Stimulated activated naive B cell treated with anti-CD40 and anti-IgM and Interleukin-4, amounts not matched to agents 10 μg/mL and 1 μg/mL and 100 μg/mL, for 72 hours (primary cell): ENCODE measurements around the gene MARK3.
A peak's percentile ranks its signal among the peaks of the same experiment; 100 is the strongest.

ENCODE experiments used
- ATAC-seq, 2 donors: fragments of 150-1000 bp; cut with Tn5 transposase; replicated peaks; 2 replicates each; pipeline ENCODE4 v1.10.0; 2021; ENCODE audit warnings: moderate library complexity in 1 of 2
- DNase-seq: peaks from one replicate; pipeline ENCODE4 v3.0.0; 2021
- H3K27ac Mint-ChIP-seq: one replicate; pipeline ENCODE4 v1.8.0; 2022; ENCODE audit warnings: mild to moderate bottlenecking, mixed read lengths
- H3K27me3 Mint-ChIP-seq, 2 donors: one replicate each; pipeline ENCODE4 v1.8.0; 2022; ENCODE audit warnings: mixed read lengths in 2 of 2
- H3K36me3 Mint-ChIP-seq, 2 donors: one replicate each; pipeline ENCODE4 v1.8.0; 2022; ENCODE audit warnings: mixed read lengths in 2 of 2, mild to moderate bottlenecking in 1 of 2
- H3K4me1 Mint-ChIP-seq, 2 donors: one replicate each; pipeline ENCODE4 v1.8.0; 2022; ENCODE audit warnings: mixed read lengths in 2 of 2, mild to moderate bottlenecking in 1 of 2
- H3K4me3 Mint-ChIP-seq, 2 donors: one replicate each; pipeline ENCODE4 v1.8.0; 2022; ENCODE audit warnings: mild to moderate bottlenecking in 2 of 2, mixed read lengths in 2 of 2, moderate library complexity in 1 of 2
- H3K9me3 Mint-ChIP-seq, 2 donors: one replicate each; pipeline ENCODE4 v1.8.0; 2022; ENCODE audit warnings: mixed read lengths in 2 of 2, mild to moderate bottlenecking in 1 of 2

Gene MARK3

DNA sequence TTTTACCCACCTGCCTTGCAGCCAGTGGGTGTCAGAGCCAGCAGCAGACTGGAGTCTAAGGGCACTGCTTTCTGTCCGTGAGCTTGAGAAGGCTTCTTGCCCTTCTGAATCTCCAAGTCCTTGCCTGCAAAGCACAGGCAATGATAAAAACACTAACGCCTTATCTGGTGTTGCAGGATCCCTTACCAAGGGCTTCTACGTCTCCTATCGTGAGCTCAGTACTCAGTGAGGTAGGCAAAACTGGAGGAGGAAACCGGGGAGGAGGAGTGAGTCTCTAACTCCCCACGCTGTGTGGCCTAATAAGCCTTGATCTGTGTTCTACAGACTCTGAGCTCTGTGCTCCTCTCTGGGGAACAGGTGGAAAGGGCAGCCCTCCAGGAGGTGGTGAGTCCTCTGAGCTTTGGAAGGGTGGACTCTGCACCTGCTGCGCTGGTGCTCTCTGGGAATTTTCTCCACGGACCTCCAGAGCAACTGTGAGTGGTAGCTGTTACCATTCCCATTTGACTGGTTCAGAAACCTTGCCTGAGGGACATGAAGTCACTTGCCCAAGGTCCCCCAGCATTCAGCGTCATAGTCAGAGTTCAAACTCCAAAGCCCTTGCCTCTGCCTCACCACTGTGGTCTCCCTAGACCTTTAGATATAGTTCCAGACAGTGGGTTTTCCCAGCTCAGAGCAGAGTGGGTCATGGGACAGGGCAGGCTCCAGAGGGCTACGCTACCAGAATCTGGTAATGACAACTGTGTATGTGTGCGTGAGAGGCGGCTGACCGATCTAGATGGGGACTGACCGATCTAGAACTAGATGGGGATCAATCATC, 7.0 kb upstream of the MARK3 start:
- H3K27me3 Mint-ChIP-seq, result peaks cover 24 to 45% of the 10 kb centered on the region in 2 donors
- ATAC-seq (no peak), DNase-seq (no peak)
- H3K4me3 Mint-ChIP-seq, result no peak overlapping the region
- no peaks in the 10 kb centered on the region for H3K4me1 Mint-ChIP-seq
- peaks cover 0 to 2% of the 10 kb centered on the region in 2 donors for H3K36me3 Mint-ChIP-seq
- H3K27ac Mint-ChIP-seq, result no peak overlapping the region
- peaks cover 0 to 1% of the 10 kb centered on the region in 2 donors for H3K9me3 Mint-ChIP-seq

DNA sequence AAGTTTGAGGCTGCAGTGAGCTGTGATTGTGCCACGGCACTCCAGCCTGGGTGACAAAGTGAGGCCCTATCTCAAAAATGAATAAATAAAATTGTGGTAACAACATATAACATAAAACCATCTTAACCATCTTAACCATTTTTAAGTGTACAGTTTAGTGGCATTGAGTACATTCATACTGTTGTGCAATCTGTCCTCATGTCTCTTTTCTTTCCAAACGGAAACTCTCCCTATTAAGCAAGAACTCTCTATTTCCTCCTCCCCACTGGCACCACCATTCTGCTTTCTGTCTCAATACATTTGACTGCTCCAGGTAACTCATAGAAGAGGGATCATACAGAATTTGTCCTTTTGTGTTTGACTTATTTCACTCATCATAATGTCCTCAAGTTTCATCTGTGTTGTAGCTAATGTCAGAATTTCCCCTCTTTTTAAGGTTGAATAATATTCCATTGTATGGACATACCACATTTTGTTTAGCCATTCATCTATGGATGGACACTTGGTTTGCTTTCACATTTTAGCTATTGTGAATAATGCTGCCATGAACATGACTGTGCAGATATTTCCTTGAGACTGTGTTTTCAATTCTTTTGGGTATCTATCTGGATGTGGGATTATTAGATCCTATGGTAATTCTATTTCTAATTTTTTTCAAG, 4.4 kb upstream of the MARK3 start:
- ATAC-seq, result no peak
- H3K4me1 Mint-ChIP-seq, result peaks cover 7 to 14% of the 10 kb centered on the region in 2 donors
- H3K4me3 Mint-ChIP-seq, result no peak overlapping the region
- H3K27me3 Mint-ChIP-seq, result peaks cover 15 to 31% of the 10 kb centered on the region in 2 donors
- peaks cover 0 to 2% of the 10 kb centered on the region in 2 donors for H3K36me3 Mint-ChIP-seq
- DNase-seq, result no peak
- H3K27ac Mint-ChIP-seq, result no peak overlapping the region
- H3K9me3 Mint-ChIP-seq, result peaks cover 0 to 1% of the 10 kb centered on the region in 2 donors

DNA sequence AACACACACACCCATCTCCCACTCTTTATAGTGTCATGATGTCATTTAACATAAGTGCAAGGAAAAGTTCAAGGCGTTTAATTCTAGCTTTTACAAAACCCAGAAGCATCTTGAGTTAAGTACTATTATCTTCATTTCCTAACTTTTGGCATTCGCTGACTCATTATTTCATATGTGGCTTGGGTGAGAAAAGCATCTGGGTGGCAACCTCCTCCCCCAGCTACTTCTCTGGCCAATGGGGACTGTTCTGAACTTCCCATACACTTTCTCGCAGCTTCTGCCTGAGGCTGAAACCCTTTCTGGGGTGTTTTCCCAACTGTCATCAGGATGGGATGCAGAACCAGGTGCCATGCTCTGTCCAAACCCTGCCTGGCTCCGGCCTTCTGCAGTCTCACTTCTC, 2.8 kb upstream of the MARK3 start:
- Mint-ChIP-seq H3K27me3 (peaks cover 15 to 31% of the 10 kb centered on the region in 2 donors), H3K4me3 (no peak overlapping the region), H3K4me1 (peaks cover 12 to 20% of the 10 kb centered on the region in 2 donors), H3K9me3 (peaks cover 0 to 1% of the 10 kb centered on the region in 2 donors), H3K27ac (no peak overlapping the region), H3K36me3 (peaks cover 0 to 2% of the 10 kb centered on the region in 2 donors)
- ATAC-seq (no peak), DNase-seq (no peak)

DNA sequence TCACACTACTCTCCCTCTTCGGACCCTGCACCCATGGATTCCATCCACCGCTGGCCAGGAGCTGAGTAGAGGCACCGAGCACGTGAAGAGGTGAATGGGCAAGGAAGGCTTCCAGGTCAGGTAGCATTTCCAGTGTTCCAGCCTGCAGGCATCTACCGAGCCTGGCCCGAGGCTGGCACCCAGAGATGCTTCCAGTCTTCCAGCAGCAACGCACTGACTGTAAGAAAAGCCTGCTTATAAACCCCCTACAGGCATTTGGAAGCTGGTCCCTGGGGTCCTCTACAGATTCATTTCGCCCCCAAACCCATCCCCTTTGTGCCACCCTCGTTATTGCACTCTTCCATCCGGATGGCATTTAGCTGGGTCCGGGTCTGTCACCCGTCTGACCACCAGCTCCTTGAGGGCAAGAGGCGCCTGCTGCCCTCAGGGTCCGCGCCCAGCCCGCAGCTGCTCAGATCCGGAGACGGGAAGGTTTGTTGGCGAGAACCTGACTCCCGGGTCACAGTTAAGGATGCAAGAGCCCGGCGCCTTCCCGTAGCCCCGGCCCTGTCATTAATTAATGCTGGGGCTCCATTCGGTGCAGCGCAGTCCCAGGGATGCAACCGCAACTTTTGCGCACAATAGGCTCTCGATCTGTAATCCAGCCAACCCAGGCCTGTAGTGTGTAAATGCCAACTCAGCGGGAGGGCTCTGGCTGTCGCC, 614 bp upstream of the MARK3 start:
- Mint-ChIP-seq H3K27ac (peak overlapping the region; percentile 96), H3K27me3 (peaks cover 11 to 19% of the 10 kb centered on the region in 2 donors), H3K4me3 (peak overlapping the region; percentile 95 to 98), H3K4me1 (peaks cover 14 to 41% of the 10 kb centered on the region in 2 donors), H3K9me3 (peaks cover 0 to 1% of the 10 kb centered on the region in 2 donors), H3K36me3 (peaks cover 2 to 6% of the 10 kb centered on the region in 2 donors)
- no peak for DNase-seq
- ATAC-seq, result no peak

DNA sequence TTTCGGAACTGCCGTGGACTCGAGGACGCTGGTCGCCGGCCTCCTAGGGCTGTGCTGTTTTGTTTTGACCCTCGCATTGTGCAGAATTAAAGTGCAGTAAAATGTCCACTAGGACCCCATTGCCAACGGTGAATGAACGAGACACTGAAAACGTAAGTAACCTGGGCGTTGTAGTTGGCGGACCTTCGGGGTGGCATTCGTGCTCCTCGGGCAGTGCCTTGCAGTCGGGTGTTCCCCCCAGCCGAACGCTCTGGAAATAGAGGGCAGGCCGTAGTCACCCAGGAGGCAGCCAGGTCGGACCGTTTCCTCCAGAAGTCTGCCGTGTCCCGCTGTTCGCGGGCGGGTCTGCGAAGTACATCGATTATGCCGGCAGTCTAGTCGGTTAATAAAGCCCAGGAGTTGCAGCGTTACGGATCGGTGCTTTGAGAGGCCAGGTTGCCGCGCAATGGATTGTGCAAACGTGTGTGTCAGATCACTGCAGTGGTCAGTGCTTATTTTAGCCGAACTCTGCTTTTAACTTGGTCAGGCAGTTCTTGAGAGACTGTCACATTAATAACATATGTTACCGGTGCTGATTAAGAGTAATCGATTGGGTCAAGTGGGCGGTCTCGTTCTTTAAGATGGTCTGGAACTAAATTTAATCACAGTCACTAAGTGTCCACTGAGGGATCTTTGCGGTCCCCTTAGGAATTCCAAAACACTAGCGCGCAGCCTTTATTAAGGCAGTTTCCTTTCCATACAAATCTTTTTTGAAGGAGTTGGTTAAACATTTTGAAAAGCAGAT, 906 bp downstream of the MARK3 start:
- Mint-ChIP-seq H3K4me1 (peaks cover 17 to 48% of the 10 kb centered on the region in 2 donors), H3K9me3 (no peaks in the 10 kb centered on the region), H3K27ac (peak overlapping the region; percentile 98), H3K27me3 (peaks cover 8 to 9% of the 10 kb centered on the region in 2 donors), H3K36me3 (peaks cover 2 to 6% of the 10 kb centered on the region in 2 donors), H3K4me3 (peak overlapping the region; percentile 95 to 98)
- DNase-seq (peak; percentile 26), ATAC-seq (peak; percentile 6 to 20)

DNA sequence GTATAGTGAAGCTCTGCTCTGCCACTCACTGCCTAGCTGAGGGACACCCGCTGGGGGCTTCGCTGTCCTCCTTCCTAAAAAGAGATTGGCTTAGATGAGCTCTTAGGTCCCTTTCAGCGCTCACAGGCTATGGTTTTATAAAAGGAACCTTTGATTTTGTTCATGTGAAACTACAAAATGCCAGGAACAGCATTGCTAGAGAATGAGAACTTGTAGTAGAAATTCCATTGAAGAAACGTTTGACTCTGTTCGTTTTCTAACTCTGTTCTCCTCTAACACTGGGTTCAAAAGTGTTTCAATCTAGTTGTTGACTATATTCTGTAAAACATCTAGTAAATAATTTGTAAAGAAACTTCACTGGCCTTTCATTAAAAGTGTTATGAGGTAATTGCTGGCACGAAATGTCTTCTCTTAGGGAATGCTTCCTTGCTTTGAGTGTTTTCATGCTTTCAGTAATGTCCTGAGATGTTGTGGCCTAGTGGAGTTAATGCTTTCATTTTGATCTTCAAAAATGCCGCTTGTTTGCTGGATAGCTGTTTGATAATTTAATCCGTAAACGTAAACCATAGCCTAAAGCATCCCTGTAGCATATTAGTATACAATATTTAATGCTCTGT, 1.6 kb downstream of the MARK3 start:
- Mint-ChIP-seq H3K4me1 (peaks cover 17 to 48% of the 10 kb centered on the region in 2 donors), H3K36me3 (peaks cover 0 to 6% of the 10 kb centered on the region in 2 donors), H3K27me3 (peaks cover 2 to 7% of the 10 kb centered on the region in 2 donors), H3K9me3 (no peaks in the 10 kb centered on the region), H3K4me3 (peak overlapping the region; percentile 95 to 98), H3K27ac (peak overlapping the region; percentile 98)
- no peak for DNase-seq
- no peak for ATAC-seq

DNA sequence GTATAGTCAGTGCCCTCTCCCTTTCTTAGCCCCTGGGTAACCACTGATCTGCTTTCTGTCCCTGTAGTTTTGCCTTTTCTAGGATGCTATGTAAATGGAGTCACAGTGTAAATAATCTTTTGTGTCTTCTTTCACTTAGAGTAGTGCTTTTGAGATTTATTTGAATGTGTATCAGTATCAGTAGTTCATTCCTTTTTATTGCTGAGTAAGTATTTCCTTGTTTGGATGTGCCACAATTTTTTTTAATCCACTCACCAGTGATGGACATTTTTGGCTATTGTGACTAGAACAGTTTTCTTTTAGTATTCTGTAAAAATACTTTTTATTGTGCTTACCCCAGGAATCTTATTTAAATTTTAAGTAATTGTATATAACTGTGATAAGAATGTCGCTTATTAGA, 3.4 kb downstream of the MARK3 start:
- ATAC-seq, result no peak
- H3K36me3 Mint-ChIP-seq, result peaks cover 0 to 6% of the 10 kb centered on the region in 2 donors
- DNase-seq, result no peak
- H3K9me3 Mint-ChIP-seq, result no peaks in the 10 kb centered on the region
- no peaks in the 10 kb centered on the region for H3K27me3 Mint-ChIP-seq
- H3K4me3 Mint-ChIP-seq, result no peak overlapping the region
- peaks cover 21 to 48% of the 10 kb centered on the region in 2 donors for H3K4me1 Mint-ChIP-seq
- H3K27ac Mint-ChIP-seq, result no peak overlapping the region

DNA sequence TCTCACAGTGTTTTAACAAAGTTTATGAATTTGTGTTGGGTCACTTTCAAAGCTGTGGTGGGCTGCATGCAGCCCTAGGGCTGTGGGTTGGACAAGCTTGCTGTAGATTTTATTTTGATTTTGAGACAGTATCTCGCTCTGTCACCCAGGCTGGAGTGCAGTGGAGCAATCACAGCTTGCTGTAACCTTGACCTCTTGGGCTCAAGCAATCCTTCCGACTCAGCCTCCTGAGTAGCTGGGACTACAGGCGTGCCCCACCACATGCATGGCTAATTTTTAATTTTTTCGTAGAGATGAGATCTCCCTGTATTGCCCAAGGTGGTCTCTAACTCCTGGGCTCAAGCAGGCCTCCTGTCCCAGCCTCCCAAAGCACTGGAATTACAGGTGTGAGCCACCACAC, 5.4 kb downstream of the MARK3 start:
- H3K27ac Mint-ChIP-seq, result peak overlapping the region; percentile 51
- H3K27me3 Mint-ChIP-seq, result no peaks in the 10 kb centered on the region
- H3K9me3 Mint-ChIP-seq, result no peaks in the 10 kb centered on the region
- no peak for ATAC-seq
- H3K4me3 Mint-ChIP-seq, result no peak overlapping the region
- H3K4me1 Mint-ChIP-seq, result peaks cover 22 to 54% of the 10 kb centered on the region in 2 donors
- H3K36me3 Mint-ChIP-seq, result peaks cover 4 to 6% of the 10 kb centered on the region in 2 donors
- DNase-seq, result no peak

DNA sequence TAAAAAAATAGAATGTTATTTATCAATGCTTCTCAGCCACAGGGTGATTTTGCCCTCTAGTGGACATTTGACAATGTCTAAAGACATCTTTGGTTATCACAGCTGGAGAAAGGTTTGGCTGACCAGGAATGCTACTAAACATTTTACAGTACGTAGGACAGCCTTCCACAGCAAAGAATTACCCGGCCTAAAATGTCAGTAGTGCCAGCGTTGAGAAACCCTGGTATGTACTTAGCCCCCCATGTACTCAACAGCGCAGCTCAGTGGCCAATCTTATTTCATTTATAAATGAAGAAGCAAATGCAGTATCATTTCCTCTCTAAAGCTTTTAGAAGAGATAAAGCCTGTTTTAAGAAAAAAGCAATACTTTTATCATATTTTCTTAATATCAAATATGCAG, 5.8 kb downstream of the MARK3 start:
- Mint-ChIP-seq H3K9me3 (no peaks in the 10 kb centered on the region), H3K4me3 (no peak overlapping the region), H3K4me1 (peaks cover 26 to 58% of the 10 kb centered on the region in 2 donors), H3K27ac (peak overlapping the region; percentile 59), H3K36me3 (peaks cover 4 to 6% of the 10 kb centered on the region in 2 donors), H3K27me3 (no peaks in the 10 kb centered on the region)
- peak; percentile 79 to 80 for ATAC-seq
- DNase-seq, result no peak

DNA sequence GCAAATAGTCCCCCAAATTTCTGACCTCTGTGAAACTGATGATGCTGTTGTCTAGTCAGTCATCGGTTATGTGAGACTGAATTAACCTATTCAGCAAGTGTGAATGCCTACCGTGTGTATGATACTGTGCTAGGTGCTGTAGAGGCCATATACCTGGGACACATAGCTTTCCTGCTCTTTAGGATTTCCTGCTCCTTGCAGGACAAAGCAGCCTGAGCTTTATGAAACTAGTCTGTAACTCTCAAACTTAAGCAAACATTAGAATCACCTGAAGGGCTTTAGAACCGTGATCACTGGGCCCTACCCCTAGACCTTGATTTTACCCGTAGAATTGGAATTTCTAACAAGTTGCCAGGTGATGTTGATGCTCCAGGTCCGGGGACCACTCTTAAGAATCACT, 6.9 kb downstream of the MARK3 start:
- peak in 1 of 2 donors; percentile 25 for ATAC-seq
- peaks cover 4 to 6% of the 10 kb centered on the region in 2 donors for H3K36me3 Mint-ChIP-seq
- no peak for DNase-seq
- H3K27me3 Mint-ChIP-seq, result no peaks in the 10 kb centered on the region
- H3K4me1 Mint-ChIP-seq, result peaks cover 23 to 63% of the 10 kb centered on the region in 2 donors
- no peaks in the 10 kb centered on the region for H3K9me3 Mint-ChIP-seq
- peak overlapping the region; percentile 25 for H3K27ac Mint-ChIP-seq
- no peak overlapping the region for H3K4me3 Mint-ChIP-seq

DNA sequence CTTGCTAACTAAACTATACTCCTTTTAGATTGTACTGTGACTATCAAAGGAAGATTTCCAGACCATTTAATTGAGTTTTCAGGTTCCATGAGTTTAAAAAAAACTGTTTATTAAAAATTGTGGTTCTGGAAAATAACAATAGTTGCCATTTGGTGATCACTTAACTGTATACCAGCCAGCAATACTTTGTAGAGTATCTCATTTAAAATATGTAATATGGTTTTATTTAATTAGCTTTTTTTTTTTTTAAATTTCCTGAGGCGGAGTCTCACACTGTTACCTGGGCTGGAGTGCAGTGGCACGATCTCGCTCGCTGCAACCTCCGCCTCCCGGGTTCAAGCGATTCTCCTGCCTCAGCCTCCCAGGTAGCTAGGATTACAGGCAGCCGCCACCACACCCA, 7.4 kb downstream of the MARK3 start:
- Mint-ChIP-seq H3K36me3 (peaks cover 4 to 6% of the 10 kb centered on the region in 2 donors), H3K27ac (no peak overlapping the region), H3K9me3 (no peaks in the 10 kb centered on the region), H3K4me3 (no peak overlapping the region), H3K4me1 (peaks cover 22 to 63% of the 10 kb centered on the region in 2 donors), H3K27me3 (no peaks in the 10 kb centered on the region)
- ATAC-seq, result no peak
- DNase-seq, result no peak

DNA sequence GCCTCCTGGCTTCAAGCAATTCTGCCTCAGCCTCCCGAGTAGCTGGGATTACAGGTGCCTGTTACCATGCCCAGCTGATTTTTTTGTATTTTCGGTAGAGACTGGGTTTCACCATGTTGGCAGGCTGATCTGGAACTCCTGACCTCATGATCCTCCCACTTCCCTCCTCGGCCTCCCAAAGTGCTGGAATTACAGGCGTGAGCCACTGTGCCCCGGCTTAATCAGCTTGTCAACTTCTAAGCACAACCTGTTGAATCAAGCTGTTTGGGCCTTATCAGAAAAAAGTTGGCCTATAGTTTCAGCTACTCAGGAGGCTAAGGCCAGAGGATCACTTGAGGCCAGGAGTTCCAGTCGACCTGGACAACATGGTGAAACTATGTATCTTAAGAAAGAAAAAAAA, 7.9 kb downstream of the MARK3 start:
- H3K4me1 Mint-ChIP-seq, result peaks cover 27 to 63% of the 10 kb centered on the region in 2 donors
- DNase-seq (no peak), ATAC-seq (no peak)
- H3K27me3 Mint-ChIP-seq, result no peaks in the 10 kb centered on the region
- no peak overlapping the region for H3K27ac Mint-ChIP-seq
- H3K36me3 Mint-ChIP-seq, result peaks cover 6 to 10% of the 10 kb centered on the region in 2 donors
- H3K4me3 Mint-ChIP-seq, result no peak overlapping the region
- no peaks in the 10 kb centered on the region for H3K9me3 Mint-ChIP-seq
